HCT116 (cell line): Measurements from ENCODE around the gene OTULINL. TPM values are rescaled to one million over a fixed set of nuclear protein-coding genes. Genes with fewer than 3 reads are reported as not detected.

Source experiments
- ATAC-seq: fragments of 200-7000 bp; cut with Tn5 transposase; 2 replicates; pipeline ENCODE4 v1.9.1; 2020; ENCODE audit warnings: mild to moderate bottlenecking, moderate library complexity
- BruUV-seq: library from RNA; stranded (reverse); fragments of 400-500 nt; replicated peaks from 2 replicates; lab custom pipeline; 2021; lab: Mats Ljungman, UMichigan
- CTCF ChIA-PET: fragments of 300-600 bp; sonication (Branson Sonifier 250); formaldehyde crosslinking; loops from one replicate; lab custom pipeline; 2021; ENCODE audit warnings: antibody characterized with exemption; lab: Charles Lee
- POLR2A ChIA-PET: fragments of 300-600, 350-600 bp; sonication (Branson Sonifier 250); formaldehyde crosslinking; loops from one replicate; lab custom pipeline; 2021; ENCODE audit warnings: antibody characterized with exemption; lab: Charles Lee
- RAD21 ChIA-PET, 2 experiments: fragments of 300-600 bp; sonication (Branson Sonifier 250); formaldehyde crosslinking; loops; one replicate each; lab custom pipeline; 2023; ENCODE audit warnings: low total read pairs in 2 of 2; ENCODE audit not compliant: uncharacterized antibody in 2 of 2, unreplicated experiment in 2 of 2, low non-redundant PET in 1 of 2; lab: Charles Lee
- DNase-seq: peaks from one replicate; pipeline ENCODE4 v3.0.0-alpha.2; 2010; ENCODE audit warnings: low read depth, low spot score
- H2AFZ ChIP-seq: fragments of 200-600 bp; shearing (Covaris generic), sonication (generic); 2 replicates; pipeline ENCODE4 v1.6.1; 2017; ENCODE audit warnings: low read depth, mixed run types, mixed read lengths, antibody characterized with exemption, low read length; ENCODE audit not compliant: poor library complexity, severe bottlenecking
- H3K27ac ChIP-seq: 2 replicates; pipeline ENCODE4 v1.5.1; 2012; ENCODE audit warnings: low read depth, low read length
- H3K27me3 ChIP-seq: fragments of 200-600 bp; sonication (generic); 2 replicates; pipeline ENCODE4 v1.6.1; 2016; ENCODE audit warnings: mixed run types, low read length, mixed read lengths; ENCODE audit not compliant: insufficient read depth
- H3K36me3 ChIP-seq, 2 experiments: fragments of 200-500 bp in 1 of 2; fragments of 200-600 bp in 1 of 2; sonication (Bioruptor generic) in 1 of 2; sonication (generic) in 1 of 2; 2 replicates each; pipeline versions ENCODE4 v1.5.1 to v1.6.1; 2014 to 2016; ENCODE audit warnings: low read length in 2 of 2, inconsistent platforms in 1 of 2, mixed read lengths in 1 of 2, mixed run types in 1 of 2; ENCODE audit not compliant: insufficient read depth in 2 of 2, control insufficient read depth in 1 of 2
- H3K4me1 ChIP-seq, 2 experiments: fragments of 200-600 bp in 1 of 2; sonication (generic) in 1 of 2; 2 replicates each; pipeline versions ENCODE4 v1.5.1 to v1.6.1; 2012 to 2017; ENCODE audit warnings: low read length in 2 of 2, inconsistent platforms in 1 of 2, mild to moderate bottlenecking in 1 of 2, mixed read lengths in 1 of 2, mixed run types in 1 of 2, moderate library complexity in 1 of 2; ENCODE audit not compliant: insufficient read depth in 2 of 2, control insufficient read depth in 1 of 2
- H3K4me2 ChIP-seq: fragments of 200-600 bp; sonication (generic); 2 replicates; pipeline ENCODE4 v1.6.1; 2017; ENCODE audit warnings: mixed run types, low read length, mixed read lengths
- H3K4me3 ChIP-seq, 2 experiments: fragments of 200-600 bp in 1 of 2; sonication (generic) in 1 of 2; replicated peaks in 1 of 2; 2 replicates each; pipeline ENCODE4 v1.5.1; 2011 to 2016; ENCODE audit warnings: low read length in 2 of 2, control low read depth in 1 of 2, low read depth in 1 of 2, mild to moderate bottlenecking in 1 of 2, mixed read lengths in 1 of 2, mixed run types in 1 of 2
- H3K79me2 ChIP-seq: fragments of 200-600 bp; sonication (generic); 2 replicates; pipeline ENCODE4 v1.6.1; 2017; ENCODE audit warnings: mild to moderate bottlenecking, mixed run types, low read length, moderate library complexity, mixed read lengths; ENCODE audit not compliant: insufficient read depth
- H3K9ac ChIP-seq: fragments of 200-600 bp; sonication (generic); 2 replicates; pipeline ENCODE4 v1.6.1; 2016; ENCODE audit warnings: low read length, mixed read lengths
- H3K9me2 ChIP-seq: fragments of 200-600 bp; sonication (generic), shearing (Covaris generic); 2 replicates; pipeline ENCODE4 v1.6.1; 2017; ENCODE audit warnings: mixed run types, mild to moderate bottlenecking, moderate library complexity; ENCODE audit not compliant: insufficient read depth
- H3K9me3 ChIP-seq, 2 experiments: fragments of 200-500 bp in 1 of 2; fragments of 200-600 bp in 1 of 2; sonication (Bioruptor generic) in 1 of 2; sonication (generic) in 1 of 2; 2 replicates each; pipeline ENCODE4 v1.6.1; 2014 to 2017; ENCODE audit warnings: low read length in 2 of 2, mixed read lengths in 2 of 2, inconsistent platforms in 1 of 2, low read depth in 1 of 2, mild to moderate bottlenecking in 1 of 2, mixed run types in 1 of 2, moderate library complexity in 1 of 2; ENCODE audit not compliant: control insufficient read depth in 1 of 2, insufficient read depth in 1 of 2
- H4K20me1 ChIP-seq: fragments of 200-600 bp; sonication (generic), shearing (Covaris generic); 2 replicates; pipeline ENCODE4 v1.6.1; 2017; ENCODE audit warnings: mixed run types, mild to moderate bottlenecking, moderate library complexity; ENCODE audit not compliant: insufficient read depth
- ATF3 ChIP-seq: IDR thresholded peaks from 2 replicates; pipeline ENCODE4 v1.6.1; 2012
- CBX3 ChIP-seq: IDR thresholded peaks from 2 replicates; pipeline ENCODE4 v1.6.1; 2012; ENCODE audit warnings: low read depth
- CEBPB ChIP-seq: IDR thresholded peaks from 2 replicates; pipeline ENCODE4 v1.6.1; 2012; ENCODE audit warnings: low read depth
- CTCF ChIP-seq, 3 experiments: fragments of 200-600 bp in 1 of 3; sonication (generic) in 1 of 3; IDR thresholded peaks in 2 of 3; conservative IDR thresholded peaks in 1 of 3; 2 replicates each; pipeline ENCODE4 v1.5.1; 2012 to 2017; ENCODE audit warnings: low read depth in 2 of 3, low read length in 2 of 3, antibody characterized with exemption in 1 of 3, borderline replicate concordance in 1 of 3, control low read depth in 1 of 3, mild to moderate bottlenecking in 1 of 3, mixed read lengths in 1 of 3, mixed run types in 1 of 3, moderate library complexity in 1 of 3; ENCODE audit not compliant: insufficient read depth in 1 of 3
- EZH2 ChIP-seq: fragments of 200-600 bp; sonication (generic); IDR thresholded peaks from 2 replicates; pipeline ENCODE4 v1.6.1; 2017; ENCODE audit warnings: antibody characterized with exemption, mixed run types
- EZH2phosphoT487 ChIP-seq: fragments of 200-600 bp; IDR thresholded peaks from 2 replicates; pipeline ENCODE4 v1.6.1; 2018; ENCODE audit warnings: antibody characterized with exemption, borderline replicate concordance
- MAX ChIP-seq: IDR thresholded peaks from 2 replicates; pipeline ENCODE4 v1.6.1; 2012
- POLR2A ChIP-seq: IDR thresholded peaks from 2 replicates; pipeline ENCODE4 v1.7.0; 2011; ENCODE audit warnings: borderline replicate concordance; ENCODE audit not compliant: insufficient read depth, insufficient read length; ENCODE audit errors: extremely low read depth
- POLR2AphosphoS5 ChIP-seq: IDR thresholded peaks from 2 replicates; pipeline ENCODE4 v1.6.1; 2011; ENCODE audit warnings: mild to moderate bottlenecking, low read depth, low read length, moderate library complexity
- REST ChIP-seq: IDR thresholded peaks from 2 replicates; pipeline ENCODE4 v1.6.1; 2012; ENCODE audit warnings: low read depth
- SIN3A ChIP-seq: IDR thresholded peaks from 2 replicates; pipeline ENCODE4 v1.6.1; 2012; ENCODE audit warnings: low read depth
- SP1 ChIP-seq: IDR thresholded peaks from 2 replicates; pipeline ENCODE4 v1.6.1; 2012; ENCODE audit warnings: low read depth
- ZBTB33 ChIP-seq: IDR thresholded peaks from 2 replicates; pipeline ENCODE4 v1.6.1; 2011; ENCODE audit warnings: mild to moderate bottlenecking, low read length, moderate library complexity; ENCODE audit not compliant: insufficient replicate concordance; ENCODE audit errors: extremely low read depth
- intact Hi-C: fragments of 100-400 bp; cut with micrococcal nuclease; formaldehyde crosslinking; loops from 2 replicates; pipeline ENCODE4 v1.10.0; 2022
- total RNA-seq: library from RNA; stranded (reverse); gene quantifications from one replicate; pipeline ENCODE4 v1.2.1, GENCODE V29; 2021; ENCODE audit not compliant: unreplicated experiment

The OTULINL gene
- total RNA-seq, 1 experiment from 2014 or later: 8.8 TPM

GRCh38 chr5:14545862-14546261 lies 35.7 kb upstream of the OTULINL start (continued):
- TF ChIP-seq CTCF (IDR thresholded peaks at IDR 0.05 in 2 of 3, conservative IDR thresholded peaks at IDR 0.05 in 1 of 3; ENCODE audit: borderline replicate concordance in 1 of 3, insufficient read depth in 1 of 3, low read depth in 2 of 3, low read length in 2 of 3): no peak
- TF ChIP-seq ATF3: no peak
- TF ChIP-seq CEBPB: no peak
- TF ChIP-seq, all 23 proteins: peak for 0

GRCh38 chr5:14547666-14548065 lies 33.9 kb upstream of the OTULINL start:
- ChIA-PET POLR2A (no interaction called here), RAD21 (no interaction called here), CTCF (no interaction called here)
- Histone ChIP-seq H3K27ac (no peak overlapping the region), H3K79me2 (no peaks in the 10 kb centered on the region), H3K27me3 (peaks cover 26% of the 10 kb centered on the region; the same call in 1 of the 2 replicates), H3K9ac (no peak overlapping the region), H3K4me2 (no peak overlapping the region), H3K36me3 (no peaks in the 10 kb centered on the region), H3K4me3 (no peak overlapping the region), H3K9me2 (no peaks in the 10 kb centered on the region), H3K9me3 (no peaks in the 10 kb centered on the region), H3K4me1 (no peaks in the 10 kb centered on the region), H2AFZ (no peak overlapping the region), H4K20me1 (no peaks in the 10 kb centered on the region)
- intact Hi-C loops: no loop called here
- ATAC-seq: no peak
- no TSS peak for BruUV-seq
- no peak for DNase-seq
- TF ChIP-seq POLR2AphosphoS5 (no peak), POLR2A (no peak), ZBTB33 (no peak), CEBPB (no peak), ATF3 (no peak), REST (no peak), CTCF (IDR thresholded peaks at IDR 0.05 in 2 of 3, conservative IDR thresholded peaks at IDR 0.05 in 1 of 3; ENCODE audit: borderline replicate concordance in 1 of 3, insufficient read depth in 1 of 3, low read depth in 2 of 3, low read length in 2 of 3) (no peak), EZH2phosphoT487 (no peak), SP1 (no peak), SIN3A (no peak), EZH2 (no peak), CBX3 (no peak), MAX (no peak)
